Measurements from ENCODE around the gene AHRR. TPM values are rescaled to one million over a fixed set of nuclear protein-coding genes. Genes with fewer than 3 reads are reported as not detected.

AHRR gene
- total and polyA plus RNA-seq, 10 of the 15 experiments (the other 5 are each of a cell fraction or from before 2014, with no cell fraction given), result 0.90 to 35.2 (median 19.2) TPM

GRCh38 chr5:421901-422300 lies 100.4 kb downstream of the AHRR start:
- peaks cover 22% of the 10 kb centered on the region for H3K4me1 ChIP-seq (ENCODE audit: control insufficient read depth, insufficient read depth, low read length)
- ChIA-PET SMC1A (ENCODE audit: uncharacterized antibody, unreplicated experiment) (no interaction called here), POLR2A (no interaction called here), RAD21 (ENCODE audit: unreplicated experiment) (no interaction called here), CTCF (no interaction called here)
- DNase-seq (ENCODE audit: low read depth, low spot score) (no peak), ATAC-seq (no peak), FAIRE-seq (no peak)
- no peak overlapping the region for H3K9ac ChIP-seq (ENCODE audit: control insufficient read depth, insufficient read depth, low read length)
- no peak overlapping the region for H2AFZ ChIP-seq (ENCODE audit: control insufficient read depth, low read depth, low read length)
- H3K4me2 ChIP-seq (ENCODE audit: control insufficient read depth, insufficient read depth), result no peak overlapping the region
- H3K27me3 ChIP-seq (replicated peaks in 1 of 2; ENCODE audit: control insufficient read depth in 2 of 2, insufficient read depth in 2 of 2, low read length in 1 of 2), result no peaks in the 10 kb centered on the region
- H3K36me3 ChIP-seq (ENCODE audit: control insufficient read depth in 2 of 2, insufficient read depth in 2 of 2, low read length in 1 of 2), result peaks cover 0 to 14% of the 10 kb centered on the region in 2 experiments; a peak in 3 of 4 replicates
- H3K9me3 ChIP-seq (replicated peaks; ENCODE audit: control insufficient read depth, insufficient read depth, low read length), result no peaks in the 10 kb centered on the region
- no TSS peak for BruUV-seq (replicated peaks)
- intact Hi-C loops (cut with micrococcal nuclease; ENCODE audit: unreplicated experiment), result no loop called here
- no peak overlapping the region for H3K4me3 ChIP-seq
- no peaks in the 10 kb centered on the region; the same call in none of the 2 replicates for H3K79me2 ChIP-seq (ENCODE audit: control insufficient read depth, insufficient read depth, low read length)
- no peak for TF ChIP-seq SUZ12 (IDR thresholded peaks at IDR 0.05; ENCODE audit: unreplicated experiment)
- TF ChIP-seq NBN (IDR thresholded peaks at IDR 0.05), result no peak
- no peak for TF ChIP-seq SMAD5 (IDR thresholded peaks at IDR 0.05; ENCODE audit: low read depth)
- no peak for TF ChIP-seq IRF4 (IDR thresholded peaks at IDR 0.05; ENCODE audit: low read depth, low read length)
- no peak for TF ChIP-seq NFYB (IDR thresholded peaks at IDR 0.05; ENCODE audit: insufficient read depth, low read depth, low read length)
- no peak for TF ChIP-seq HCFC1 (IDR thresholded peaks at IDR 0.05; ENCODE audit: low read length)
- no peak for TF ChIP-seq CEBPB (IDR thresholded peaks at IDR 0.05; ENCODE audit: borderline replicate concordance in 1 of 2, low read depth in 2 of 2, low read length in 2 of 2)
- TF ChIP-seq IKZF1 (conservative IDR thresholded peaks at IDR 0.05), result no peak
- no peak for TF ChIP-seq RELB (IDR thresholded peaks at IDR 0.05; ENCODE audit: low read depth)
- no peak for TF ChIP-seq HDAC6 (IDR thresholded peaks at IDR 0.05; ENCODE audit: unreplicated experiment)
- no peak for TF ChIP-seq IRF5 (IDR thresholded peaks at IDR 0.05; ENCODE audit: borderline replicate concordance)
- TF ChIP-seq CBFB (IDR thresholded peaks at IDR 0.05; ENCODE audit: low read depth), result no peak
- TF ChIP-seq ZNF687 (IDR thresholded peaks at IDR 0.05), result no peak
- TF ChIP-seq TCF12 (IDR thresholded peaks at IDR 0.05; ENCODE audit: low read depth, low read length), result no peak
- no peak for TF ChIP-seq EGR1 (IDR thresholded peaks at IDR 0.05; ENCODE audit: borderline replicate concordance in 1 of 2, low read depth in 2 of 2, low read length in 2 of 2)
- no peak for TF ChIP-seq LARP7 (IDR thresholded peaks at IDR 0.05)
- no peak for TF ChIP-seq IKZF2 (IDR thresholded peaks at IDR 0.05)
- H3K27ac ChIP-seq (ENCODE audit: control insufficient read depth, insufficient read depth), result no peak overlapping the region
- 92% methylated on average over 13 of the region's 13 CpGs for WGBS (ENCODE audit: insufficient coverage, insufficient replicate concordance, low lambda C conversion rate, missing lambda C conversion rate)
- in situ Hi-C loops (cut with MboI), result no loop called here
- no peaks in the 10 kb centered on the region for H4K20me1 ChIP-seq (ENCODE audit: control insufficient read depth, insufficient read depth)

All from GM12878 (cell line).